Tibial artery (tissue), 4 donors: ENCODE results near the gene MR1.
A peak's percentile ranks its signal among the peaks of the same experiment; 100 is the strongest.

Experiments
- DNase-seq, 2 donors: peaks; one replicate each; pipeline ENCODE4 v3.0.0-alpha.2; 2019
- H3K27ac ChIP-seq, 2 donors: fragments of 200-600 bp; sonication (generic) in 1 of 2; 1 replicate in 1 of 2; 2 replicates in 1 of 2; pipeline ENCODE4 v1.5.1; 2018 to 2019; ENCODE audit warnings: mild to moderate bottlenecking in 1 of 2
- H3K27me3 ChIP-seq, 2 donors: fragments of 200-600 bp; sonication (generic) in 1 of 2; one replicate each; pipeline versions ENCODE4 v1.5.1 to v1.6.0; 2016 to 2019
- H3K36me3 ChIP-seq, 3 donors: fragments of 200-600 bp; sonication (generic) in 2 of 3; one replicate each; pipeline ENCODE4 v1.5.1; 2016 to 2019; ENCODE audit warnings: mild to moderate bottlenecking in 2 of 3
- H3K4me1 ChIP-seq, 4 donors: fragments of 200-600 bp; sonication (generic) in 2 of 4; 1 replicate in 3 of 4; 2 replicates in 1 of 4; pipeline ENCODE4 v1.5.1; 2016 to 2019
- H3K4me3 ChIP-seq, 2 donors: fragments of 200-600 bp; sonication (generic) in 1 of 2; 1 replicate in 1 of 2; 2 replicates in 1 of 2; pipeline ENCODE4 v1.5.1; 2018 to 2019; ENCODE audit warnings: mild to moderate bottlenecking in 2 of 2
- H3K9me3 ChIP-seq, 3 donors: fragments of 200-600 bp; sonication (generic) in 1 of 3; one replicate each; pipeline ENCODE4 v1.5.1; 2016 to 2019
- CTCF ChIP-seq, 2 experiments: fragments of 200-600 bp in 1 of 2; fragments of 450-650 bp in 1 of 2; IDR thresholded peaks; one replicate each; pipeline ENCODE4 v1.5.1; 2017 to 2019; ENCODE audit warnings: antibody characterized with exemption in 2 of 2, mild to moderate bottlenecking in 1 of 2, moderate library complexity in 1 of 2
- intact Hi-C: fragments of 100-400 bp; cut with DNase I; formaldehyde crosslinking; loops from one replicate; pipeline ENCODE4 v1.15.0; 2023; ENCODE audit warnings: low total_unique reads

Gene MR1

DNA sequence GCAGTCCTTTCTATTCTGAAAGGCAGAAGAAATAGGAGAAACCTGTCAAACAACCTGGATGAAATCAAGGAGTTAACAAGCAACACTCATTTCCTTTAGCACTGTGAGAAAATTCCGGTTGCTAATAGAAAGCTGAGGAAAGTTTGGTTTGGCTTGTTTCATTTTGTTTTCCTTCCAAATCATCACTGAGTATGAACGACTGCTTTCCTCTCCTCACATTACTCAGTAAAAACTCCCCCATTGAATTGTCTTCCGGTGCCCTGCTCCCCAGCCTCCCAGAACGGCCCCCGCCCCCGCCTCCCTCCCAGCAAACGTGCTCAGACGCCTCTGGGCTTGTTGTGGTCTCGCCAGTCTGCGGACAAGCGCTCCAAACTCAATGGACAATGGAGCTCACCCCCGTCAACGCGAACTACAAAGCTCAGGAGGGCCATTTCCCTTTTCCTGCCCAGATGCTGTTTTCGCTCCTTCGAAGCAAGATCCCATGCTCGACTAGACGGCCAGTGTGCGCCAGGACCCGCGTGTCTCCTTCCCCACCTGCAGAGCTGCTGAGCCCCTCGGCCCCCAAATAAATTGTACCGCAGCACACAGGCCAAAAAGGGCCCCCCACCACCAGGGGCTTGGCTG lies 11.9 kb upstream of the MR1 start:
- no peak for TF ChIP-seq CTCF (IDR thresholded peaks at IDR 0.05)
- Histone ChIP-seq H3K4me3 (peak overlapping the region; percentile 81 to 83), H3K4me1 (peaks cover 0 to 41% (median 21%) of the 10 kb centered on the region in 4 donors), H3K9me3 (no peaks in the 10 kb centered on the region), H3K27me3 (no peaks in the 10 kb centered on the region), H3K36me3 (no peaks in the 10 kb centered on the region), H3K27ac (peak overlapping the region; percentile 82 to 83)
- intact Hi-C loops, result loop anchor here (5.0 kb wide), 1 partner anchor 520 kb away; the partner anchor contains the start of gene ACBD6
- DNase-seq, result peak; percentile 69 to 84

GRCh38 chr1:181023265-181024057 lies 10.3 kb upstream of the MR1 start:
- DNase-seq, result no peak
- peak overlapping the region; percentile 1 to 82 for H3K27ac ChIP-seq
- H3K36me3 ChIP-seq, result no peaks in the 10 kb centered on the region
- peak overlapping the region; percentile 81 to 83 for H3K4me3 ChIP-seq
- H3K4me1 ChIP-seq, result peaks cover 0 to 34% (median 21%) of the 10 kb centered on the region in 4 donors
- H3K9me3 ChIP-seq, result no peaks in the 10 kb centered on the region
- TF ChIP-seq CTCF (IDR thresholded peaks at IDR 0.05), result no peak
- intact Hi-C loops, result loop anchor here (5.0 kb wide), 1 partner anchor 521 kb away; the partner anchor contains the start of gene ACBD6
- no peaks in the 10 kb centered on the region for H3K27me3 ChIP-seq

GRCh38 chr1:181028196-181028595 lies 5.6 kb upstream of the MR1 start:
- no peaks in the 10 kb centered on the region for H3K9me3 ChIP-seq
- H3K4me1 ChIP-seq, result peaks cover 0 to 11% (median 7%) of the 10 kb centered on the region in 4 donors
- no peak overlapping the region for H3K27ac ChIP-seq
- no peaks in the 10 kb centered on the region for H3K36me3 ChIP-seq
- intact Hi-C loops, result no loop called here
- no peaks in the 10 kb centered on the region for H3K27me3 ChIP-seq
- H3K4me3 ChIP-seq, result no peak overlapping the region
- DNase-seq, result no peak
- TF ChIP-seq CTCF (IDR thresholded peaks at IDR 0.05), result no peak

DNA sequence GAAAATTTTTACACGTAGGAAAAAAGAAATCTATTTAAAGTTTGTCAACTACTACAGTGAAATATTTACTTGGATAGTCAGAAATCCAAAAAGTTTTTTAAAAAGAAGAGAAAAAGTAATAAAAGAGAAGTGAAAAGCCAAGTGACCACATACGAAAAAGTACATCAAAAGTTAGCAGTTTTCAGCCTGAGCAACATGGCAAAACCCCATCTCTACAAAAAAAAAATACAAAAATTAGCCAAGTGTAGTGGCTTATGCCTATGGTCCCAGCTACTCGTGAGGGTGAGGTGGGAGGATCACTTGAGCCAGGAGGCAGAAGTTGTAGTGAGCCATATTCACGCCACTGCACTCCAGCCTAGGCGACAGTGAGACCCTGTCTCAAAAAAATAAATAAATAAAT lies 5.2 kb upstream of the MR1 start:
- no peak overlapping the region for H3K4me3 ChIP-seq
- peaks cover 0 to 10% (median 9%) of the 10 kb centered on the region in 4 donors for H3K4me1 ChIP-seq
- intact Hi-C loops, result no loop called here
- no peaks in the 10 kb centered on the region for H3K9me3 ChIP-seq
- no peaks in the 10 kb centered on the region for H3K36me3 ChIP-seq
- DNase-seq, result no peak
- no peaks in the 10 kb centered on the region for H3K27me3 ChIP-seq
- no peak for TF ChIP-seq CTCF (IDR thresholded peaks at IDR 0.05)
- H3K27ac ChIP-seq, result no peak overlapping the region

DNA sequence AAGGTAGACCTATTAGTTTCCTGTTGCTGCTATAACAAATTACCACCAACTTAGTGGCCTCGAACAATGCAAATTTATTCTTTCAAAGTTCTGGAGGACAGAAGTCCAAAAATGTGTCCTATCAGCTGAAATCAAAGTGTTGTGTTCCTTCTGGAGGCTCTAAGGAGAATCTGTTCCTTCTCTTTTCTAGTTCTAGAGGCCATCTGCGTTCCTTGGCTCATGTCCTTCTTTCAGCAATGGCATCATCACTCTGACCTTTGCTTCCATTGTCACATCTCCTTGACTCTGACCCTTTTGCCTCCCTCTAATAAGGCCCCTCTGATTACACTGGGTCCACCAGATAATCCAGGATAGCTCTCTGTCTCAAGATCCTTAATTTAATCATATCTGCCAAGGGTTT lies 1.2 kb upstream of the MR1 start:
- Histone ChIP-seq H3K4me1 (peaks cover 0 to 42% (median 28%) of the 10 kb centered on the region in 4 donors), H3K9me3 (no peaks in the 10 kb centered on the region), H3K4me3 (no peak overlapping the region), H3K27ac (peak overlapping the region; percentile 93 to 99), H3K27me3 (no peaks in the 10 kb centered on the region), H3K36me3 (no peaks in the 10 kb centered on the region)
- TF ChIP-seq CTCF (IDR thresholded peaks at IDR 0.05), result no peak
- DNase-seq, result no peak
- intact Hi-C loops, result loop anchor here (5.0 kb wide), 1 partner anchor 55 kb away; the partner anchor contains the start of gene IER5
